Lung (tissue), 12 donors: ENCODE data around the gene FLNC. TPM values are rescaled to one million over a fixed set of nuclear protein-coding genes. Genes with fewer than 3 reads are reported as not detected.

Source experiments
- ATAC-seq: fragments of 200-7000 bp; cut with Tn5 transposase; one replicate; pipeline ENCODE4 v1.9.1; 2020; ENCODE audit warnings: moderate number of reproducible peaks; ENCODE audit not compliant: insufficient read depth, low FRiP score
- DNase-seq, 3 donors: peaks; one replicate each; pipeline ENCODE4 v3.0.0-alpha.2; 2013 to 2017
- H3K27ac ChIP-seq, 2 donors: one replicate each; pipeline ENCODE4 v1.5.1; 2013; ENCODE audit warnings: mild to moderate bottlenecking in 2 of 2, moderate library complexity in 2 of 2, control low read depth in 1 of 2, inconsistent platforms in 1 of 2, low read depth in 1 of 2, low read length in 1 of 2
- H3K27me3 ChIP-seq, 3 donors: one replicate each; pipeline ENCODE4 v1.5.1; 2013; ENCODE audit warnings: low read length in 2 of 3; ENCODE audit not compliant: control insufficient read depth in 3 of 3, insufficient read depth in 3 of 3
- H3K36me3 ChIP-seq, 4 donors: one replicate each; pipeline ENCODE4 v1.5.1; 2013; ENCODE audit warnings: low read length in 4 of 4, mild to moderate bottlenecking in 1 of 4, moderate library complexity in 1 of 4; ENCODE audit not compliant: control insufficient read depth in 4 of 4, insufficient read depth in 4 of 4
- H3K4me1 ChIP-seq, 5 donors: one replicate each; pipeline ENCODE4 v1.5.1; 2013; ENCODE audit warnings: low read length in 5 of 5, mild to moderate bottlenecking in 2 of 5, moderate library complexity in 1 of 5; ENCODE audit not compliant: control insufficient read depth in 5 of 5, insufficient read depth in 5 of 5
- H3K4me3 ChIP-seq: one replicate; pipeline ENCODE4 v1.5.1; 2013; ENCODE audit warnings: mild to moderate bottlenecking, control low read depth, moderate library complexity
- H3K9ac ChIP-seq, 2 donors: one replicate each; pipeline ENCODE4 v1.5.1; 2013; ENCODE audit warnings: low read length in 2 of 2, control low read depth in 1 of 2; ENCODE audit not compliant: insufficient read depth in 1 of 2
- H3K9me3 ChIP-seq, 4 donors: one replicate each; pipeline ENCODE4 v1.5.1; 2013; ENCODE audit warnings: low read length in 3 of 4, mild to moderate bottlenecking in 1 of 4, moderate library complexity in 1 of 4; ENCODE audit not compliant: control insufficient read depth in 4 of 4, insufficient read depth in 3 of 4
- CTCF ChIP-seq: IDR thresholded peaks from 2 replicates; pipeline ENCODE4 v1.5.1; 2012; ENCODE audit warnings: mild to moderate bottlenecking; ENCODE audit errors: control extremely low read depth, extremely low read depth
- WGBS, 2 donors: extraction: QIAGEN DNeasy Blood & Tissue Kit; methylation state at CpG; one replicate each; pipeline ENCODE4 v1.1.7; 2013; 5-methylcytosine and 5-hydroxymethylcytosine counted together
- polyA plus RNA-seq, 2 donors: library from polyadenylated mRNA; stranded (reverse); fragments of 200-250 nt; gene quantifications; one replicate each; pipeline ENCODE4 v1.2.1, GENCODE V29; 2013
- total RNA-seq, 2 donors: library from RNA; depleted of rRNA in 1 of 2; stranded (reverse); fragments of >200 nt in 1 of 2; gene quantifications; one replicate each; pipeline ENCODE4 v1.2.1, GENCODE V29; 2014 to 2021
- donor health status: control.
- donor health status: control.
- donor health status: Bipolar disorder and iron deficiency.
- donor health status: healthy.
- donor health status: DM: yes; HTN: yes; CAD: no.

The FLNC gene
- total and polyA plus RNA-seq, 4 donors: 2.0 to 24.2 (median 7.7) TPM

- DNase-seq (no peak), ATAC-seq (no peak)
- Histone ChIP-seq H3K27me3 (no peaks in the 10 kb centered on the region), H3K4me3 (no peak overlapping the region), H3K4me1 (no peaks in the 10 kb centered on the region), H3K27ac (no peak overlapping the region), H3K36me3 (no peaks in the 10 kb centered on the region), H3K9ac (no peak overlapping the region), H3K9me3 (peaks cover 0 to 4% (median 0%) of the 10 kb centered on the region in 4 donors)
- WGBS, 2 donors: 77 to 83% methylated on average over 14 of the region's 14 CpGs
- TF ChIP-seq CTCF: no peak
Measured at GRCh38 chr7:128903621-128904361, 73.6 kb downstream of the FLNC start.

- Histone ChIP-seq H3K27ac (no peak overlapping the region), H3K9me3 (peaks cover 0 to 3% (median 0%) of the 10 kb centered on the region in 4 donors), H3K4me1 (peaks cover 0 to 6% (median 0%) of the 10 kb centered on the region in 5 donors), H3K36me3 (no peaks in the 10 kb centered on the region), H3K4me3 (no peak overlapping the region), H3K9ac (no peak overlapping the region), H3K27me3 (no peaks in the 10 kb centered on the region)
- peak; percentile 20 for TF ChIP-seq CTCF
- ATAC-seq: no peak
- peak in 2 of 3 donors; percentile 55 to 56 for DNase-seq
- WGBS, 2 donors: 35 to 40% methylated on average over 8 of the region's 8 CpGs
Measured at GRCh38 chr7:128904381-128905197, 74.4 kb downstream of the FLNC start.

- no peaks in the 10 kb centered on the region for H3K36me3 ChIP-seq
- DNase-seq: no peak
- no peak overlapping the region for H3K27ac ChIP-seq
- 85 to 88% methylated on average over 5 of the region's 5 CpGs for WGBS, 2 donors
- H3K4me1 ChIP-seq: peaks cover 0 to 21% (median 2%) of the 10 kb centered on the region in 5 donors
- no peaks in the 10 kb centered on the region for H3K27me3 ChIP-seq
- no peak for ATAC-seq
- no peaks in the 10 kb centered on the region for H3K9me3 ChIP-seq
- no peak overlapping the region for H3K9ac ChIP-seq
- TF ChIP-seq CTCF: no peak
- H3K4me3 ChIP-seq: no peak overlapping the region
Measured at GRCh38 chr7:128906001-128906765, 76.0 kb downstream of the FLNC start.
